GM18511 (cell line): Measurements from ENCODE around the gene HSPA12B.

Source experiments
- ATAC-seq: cut with Tn5 transposase; IDR thresholded peaks from one replicate; pipeline ENCODE4 v1.9.1; 2021; ENCODE audit warnings: mild to moderate bottlenecking, moderate library complexity; ENCODE audit not compliant: unreplicated experiment

HSPA12B gene

DNA sequence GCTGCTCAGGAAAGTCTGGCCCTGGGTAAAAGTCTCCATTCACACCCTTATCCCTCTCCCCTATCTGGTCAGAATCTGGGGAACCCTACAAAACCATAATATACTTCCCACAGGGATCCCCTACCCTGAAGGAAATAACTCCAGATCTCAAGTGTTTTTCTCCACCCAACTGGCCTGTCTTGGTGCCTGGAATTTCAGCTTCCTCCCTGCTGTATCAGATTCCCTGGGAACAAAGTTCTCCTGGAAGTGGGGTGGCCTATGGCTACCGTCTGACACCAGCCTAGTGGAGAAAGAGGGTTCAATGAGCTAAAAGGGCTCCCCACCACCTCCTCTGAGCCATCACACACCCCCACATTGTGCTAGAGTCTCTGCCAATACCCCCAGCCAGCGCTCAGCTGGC lies 15.0 kb downstream of the HSPA12B start:
- ATAC-seq = no peak

GRCh38 chr20:3748073-3748472 lies 15.6 kb downstream of the HSPA12B start:
- ATAC-seq = no peak

- ATAC-seq = no peak
These were observed 16.7 kb downstream of the HSPA12B start for GRCh38 chr20:3749087-3749688.

GRCh38 chr20:3749689-3750531 lies 17.4 kb downstream of the HSPA12B start:
- ATAC-seq = no peak

DNA sequence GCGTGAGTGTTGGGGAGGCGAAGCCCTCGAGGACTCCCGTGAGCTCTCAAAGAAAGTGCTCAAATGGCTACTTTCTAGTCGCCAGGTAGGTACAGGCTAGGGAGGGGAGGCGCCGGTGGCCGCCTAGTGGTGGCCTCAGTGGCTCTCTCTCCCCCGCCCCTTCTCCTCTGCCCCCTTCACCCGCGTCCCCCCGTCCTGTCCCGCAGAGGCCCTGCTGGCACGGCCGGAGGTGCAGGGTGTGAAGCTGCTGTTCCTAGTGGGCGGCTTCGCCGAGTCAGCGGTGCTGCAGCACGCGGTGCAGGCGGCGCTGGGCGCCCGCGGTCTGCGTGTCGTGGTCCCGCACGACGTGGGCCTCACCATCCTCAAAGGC lies 18.8 kb downstream of the HSPA12B start:
- no peak for ATAC-seq

DNA sequence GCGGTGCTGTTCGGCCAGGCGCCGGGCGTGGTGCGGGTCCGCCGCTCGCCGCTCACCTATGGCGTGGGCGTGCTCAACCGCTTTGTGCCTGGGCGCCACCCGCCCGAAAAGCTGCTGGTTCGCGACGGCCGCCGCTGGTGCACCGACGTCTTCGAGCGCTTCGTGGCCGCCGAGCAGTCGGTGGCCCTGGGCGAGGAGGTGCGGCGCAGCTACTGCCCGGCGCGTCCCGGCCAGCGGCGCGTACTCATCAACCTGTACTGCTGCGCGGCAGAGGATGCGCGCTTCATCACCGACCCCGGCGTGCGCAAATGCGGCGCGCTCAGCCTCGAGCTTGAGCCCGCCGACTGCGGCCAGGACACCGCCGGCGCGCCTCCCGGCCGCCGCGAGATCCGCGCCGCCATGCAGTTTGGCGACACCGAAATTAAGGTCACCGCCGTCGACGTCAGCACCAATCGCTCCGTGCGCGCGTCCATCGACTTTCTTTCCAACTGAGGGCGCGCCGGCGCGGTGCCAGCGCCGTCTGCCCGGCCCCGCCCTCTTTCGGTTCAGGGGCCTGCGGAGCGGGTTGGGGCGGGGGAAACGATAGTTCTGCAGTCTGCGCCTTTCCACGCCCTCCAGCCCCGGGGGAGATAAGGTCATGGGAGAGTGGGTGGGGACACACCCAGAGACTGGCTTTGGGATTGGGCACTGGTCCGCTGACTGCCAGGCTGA lies 19.3 kb downstream of the HSPA12B start:
- ATAC-seq = no peak

DNA sequence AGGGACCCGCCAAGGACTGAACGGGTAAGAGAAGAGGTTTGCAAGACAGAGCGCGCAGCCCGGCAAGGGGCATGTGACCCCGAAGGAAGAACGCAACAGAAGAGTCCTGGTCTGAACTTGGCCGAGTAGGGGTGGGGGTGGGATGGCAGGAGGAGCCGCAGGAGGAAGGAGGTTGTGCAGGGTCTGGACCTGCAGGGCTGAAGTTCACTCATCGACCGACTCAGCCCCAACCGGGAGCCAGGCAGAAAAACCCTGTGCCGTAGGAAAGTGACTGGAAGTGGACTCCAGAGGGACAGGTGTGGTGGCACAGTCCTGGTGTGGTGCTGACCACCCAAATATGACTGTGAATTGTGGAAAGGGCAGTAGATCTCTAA lies 19.9 kb downstream of the HSPA12B start:
- ATAC-seq = no peak

DNA sequence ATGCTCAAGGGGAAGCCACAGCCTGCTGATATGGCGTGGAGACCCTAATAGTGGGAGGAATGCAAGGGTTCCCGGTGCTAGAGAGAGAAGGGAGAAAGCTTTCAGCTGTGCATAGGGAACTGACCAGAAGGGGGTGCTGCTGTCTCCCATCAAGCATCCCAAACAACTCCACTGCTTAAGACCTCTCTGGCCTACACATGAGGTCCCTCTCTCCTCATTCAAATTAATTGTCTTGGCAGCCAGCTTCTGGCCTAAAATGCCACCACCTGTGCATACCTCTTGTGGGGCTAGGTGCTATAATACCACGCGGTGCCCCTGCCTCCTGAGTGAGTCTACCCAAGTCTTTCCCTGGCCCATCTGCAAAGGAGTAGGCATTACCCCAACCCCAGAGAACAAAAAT lies 20.6 kb downstream of the HSPA12B start:
- no peak for ATAC-seq

- ATAC-seq = no peak
These were observed 21.2 kb downstream of the HSPA12B start for GRCh38 chr20:3753501-3754275.

GRCh38 chr20:3754276-3754630 lies 21.8 kb downstream of the HSPA12B start:
- ATAC-seq = no peak

GRCh38 chr20:3755269-3755668 lies 22.8 kb downstream of the HSPA12B start:
- ATAC-seq = no peak

DNA sequence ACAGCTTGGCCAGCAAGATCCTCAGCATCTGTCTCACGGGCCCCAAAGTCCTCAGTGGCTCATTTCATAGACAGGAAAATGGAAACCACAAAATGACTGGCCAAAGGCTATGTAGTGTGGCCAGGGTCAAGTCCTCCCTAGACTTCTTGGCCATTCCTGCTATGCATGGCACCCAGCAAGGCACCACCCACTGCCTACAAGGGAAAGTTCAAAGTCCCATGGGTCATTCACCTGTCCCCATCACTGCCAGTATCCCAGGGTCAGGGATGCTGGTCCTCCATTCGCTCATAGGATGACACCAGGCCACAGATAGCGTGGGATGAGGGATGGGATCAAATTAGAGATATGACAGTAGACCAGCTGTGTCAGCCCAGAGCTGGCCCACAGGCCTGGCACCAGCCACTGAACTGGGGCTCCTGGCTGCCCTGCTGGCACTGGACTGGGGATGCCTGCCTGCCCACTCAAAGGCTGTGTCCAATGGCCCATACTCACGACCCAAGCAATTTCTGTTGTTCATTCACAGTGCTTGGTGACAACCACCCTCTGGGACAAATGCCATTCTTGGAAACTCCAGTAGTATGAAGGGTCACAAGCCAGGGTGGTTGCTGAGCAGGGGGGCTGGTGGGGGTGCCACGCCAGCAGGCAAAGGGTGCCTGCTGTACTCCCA lies 23.5 kb downstream of the HSPA12B start:
- no peak for ATAC-seq

GRCh38 chr20:3757268-3757667 lies 24.8 kb downstream of the HSPA12B start:
- ATAC-seq = no peak

DNA sequence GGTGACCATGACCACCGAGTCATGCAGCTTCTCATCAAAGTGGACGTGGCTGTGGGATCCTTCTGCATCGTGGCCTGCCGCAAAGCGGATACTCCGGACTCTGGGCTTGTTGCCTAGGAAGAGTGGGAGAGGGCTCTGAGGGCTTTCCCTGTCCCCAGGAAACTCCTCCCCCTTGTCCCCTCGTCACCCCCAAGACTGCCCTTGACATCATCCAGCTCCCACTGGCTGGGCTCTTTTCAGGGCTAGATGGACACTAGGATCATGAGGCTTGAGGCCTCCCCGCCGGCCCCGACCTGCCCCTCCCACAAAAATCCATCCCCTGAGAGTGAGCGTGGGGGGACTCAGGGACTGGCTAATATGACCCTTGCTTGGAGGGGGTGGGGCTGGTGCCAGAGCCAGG lies 26.1 kb downstream of the HSPA12B start:
- no peak for ATAC-seq

GRCh38 chr20:3759316-3759823 lies 26.9 kb downstream of the HSPA12B start:
- no peak for ATAC-seq

DNA sequence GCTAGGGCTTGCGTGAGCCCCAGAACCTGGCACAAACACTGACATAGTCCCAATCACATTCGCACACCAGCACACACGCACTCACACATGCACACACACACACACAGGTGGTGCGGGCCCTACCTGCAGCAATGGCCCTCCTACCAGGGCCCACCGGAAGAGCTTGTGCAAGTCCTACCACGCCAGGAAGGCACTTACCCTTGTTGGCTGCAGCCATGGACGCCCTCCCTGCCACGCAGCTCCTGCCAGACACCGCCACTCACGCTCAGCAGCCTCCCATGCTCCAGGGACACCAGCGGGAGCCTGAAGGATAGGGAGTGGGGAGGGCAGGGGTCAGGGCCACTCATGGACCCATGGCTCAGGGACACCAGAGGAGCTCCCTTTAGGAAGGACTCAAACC lies 27.4 kb downstream of the HSPA12B start:
- no peak for ATAC-seq

DNA sequence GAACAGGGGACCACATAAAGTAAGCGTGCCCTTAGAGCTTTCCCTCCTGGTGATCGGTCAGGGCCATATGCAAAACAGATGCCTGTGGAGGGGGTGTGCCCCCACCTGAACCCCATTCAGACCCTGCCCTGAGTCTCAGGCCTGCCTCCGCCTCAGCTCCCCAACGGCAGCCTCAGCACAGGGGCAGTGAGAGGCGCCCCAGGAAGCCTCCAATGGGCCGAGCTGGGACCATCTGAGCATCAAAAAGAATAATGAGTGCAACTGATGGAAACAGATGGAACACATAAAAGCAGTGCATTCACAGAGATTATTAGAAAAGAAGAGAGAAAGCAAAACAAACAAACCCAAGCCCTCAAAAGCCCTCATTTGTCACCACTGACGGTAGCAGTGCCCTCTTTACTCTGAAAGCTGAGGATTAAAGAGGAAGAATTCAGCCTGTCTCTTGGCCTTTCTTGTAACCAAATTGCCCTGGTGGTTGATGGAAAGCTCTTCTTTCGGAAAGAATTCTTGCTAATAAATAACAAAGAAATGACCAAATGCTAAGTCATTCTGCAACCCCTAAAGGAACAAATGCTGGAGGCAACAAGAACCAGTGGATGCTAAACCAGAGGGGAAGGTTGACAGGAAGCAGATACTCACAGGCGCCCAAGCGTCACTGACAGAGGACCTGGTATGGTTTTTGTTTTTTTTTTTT lies 28.3 kb downstream of the HSPA12B start:
- no peak for ATAC-seq

- no peak for ATAC-seq
These were observed 31.5 kb downstream of the HSPA12B start for GRCh38 chr20:3763671-3764601.

DNA sequence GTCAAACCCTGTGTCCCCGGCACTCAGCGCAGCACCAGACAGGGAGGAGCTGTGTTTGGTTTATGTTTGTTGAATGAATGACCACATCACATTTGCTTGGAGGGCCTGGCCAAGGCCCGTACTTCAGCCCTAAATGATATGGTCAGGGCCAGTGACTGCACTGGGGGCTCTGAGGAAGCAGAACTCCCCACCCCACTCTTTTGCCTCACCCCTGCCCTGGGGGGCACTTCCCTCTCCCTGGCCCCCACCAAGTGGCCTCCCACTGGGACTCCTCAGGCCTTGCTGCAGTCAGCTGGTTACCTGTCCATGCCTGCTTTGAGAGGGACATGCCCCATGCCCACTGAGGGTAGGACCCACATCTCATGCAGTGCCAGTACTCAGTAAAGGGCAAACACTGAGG lies 32.2 kb downstream of the HSPA12B start:
- ATAC-seq = no peak
